Measurements from ENCODE around the gene PTPN9. TPM values are rescaled to one million over a fixed set of nuclear protein-coding genes. Genes with fewer than 3 reads are reported as not detected.

Gene PTPN9
- 33.5 TPM for polyA plus RNA-seq (2013, experiment 1 of 2)
- polyA plus RNA-seq (2013, experiment 2 of 2), result 30.8 TPM

- Histone ChIP-seq H3K4me1 (ENCODE audit: control insufficient read depth, insufficient read depth, low read length, poor library complexity, severe bottlenecking) (peaks cover 3% of the 10 kb centered on the region), H3K9me3 (ENCODE audit: control insufficient read depth, low read length) (no peaks in the 10 kb centered on the region), H3K36me3 (ENCODE audit: control insufficient read depth, insufficient read depth, low read length) (peaks cover 15% of the 10 kb centered on the region), H3K27ac (ENCODE audit: low read depth, low read length, severe bottlenecking) (peak within 1 kb of the TSS; percentile 87), H3K4me3 (ENCODE audit: extremely low read depth, insufficient read depth, low read length, poor library complexity, severe bottlenecking) (peak within 1 kb of the TSS; percentile 77)
- 2 to 3% methylated on average over 31 to 47 of the region's 78 CpGs for WGBS, 2 experiments (ENCODE audit: insufficient coverage in 2 of 2)
Observed at GRCh38 chr15:75578948-75579920, at the start of gene PTPN9. Gene PTPN9 (minus strand): TSS chr15:75579315. CDS start chr15:75578776, 539 bp downstream.

- Histone ChIP-seq H3K36me3 (ENCODE audit: control insufficient read depth, insufficient read depth, low read length) (no peaks in the 10 kb centered on the region), H3K9me3 (ENCODE audit: control insufficient read depth, low read length) (no peaks in the 10 kb centered on the region), H3K27ac (ENCODE audit: low read depth, low read length, severe bottlenecking) (peak within 1 kb of the TSS; percentile 93), H3K4me1 (ENCODE audit: control insufficient read depth, insufficient read depth, low read length, poor library complexity, severe bottlenecking) (peaks cover 4% of the 10 kb centered on the region), H3K4me3 (ENCODE audit: extremely low read depth, insufficient read depth, low read length, poor library complexity, severe bottlenecking) (peak within 1 kb of the TSS; percentile 73)
- WGBS, 2 experiments (ENCODE audit: insufficient coverage in 2 of 2), result 5 to 6% methylated on average over 23 to 45 of the region's 47 CpGs
Observed at GRCh38 chr15:75625542-75626347, 46.6 kb upstream of the PTPN9 start, which contains the start of gene SNUPN. Gene SNUPN (minus strand): TSS chr15:75625725. CDS start chr15:75621051, 4,674 bp downstream.

GRCh38 chr15:75622505-75622904 is 43.4 kb upstream of the PTPN9 start:
- peaks cover 5% of the 10 kb centered on the region for H3K4me1 ChIP-seq (ENCODE audit: control insufficient read depth, insufficient read depth, low read length, poor library complexity, severe bottlenecking)
- WGBS, 2 experiments (ENCODE audit: insufficient coverage in 2 of 2), result 75 to 100% methylated on average over 2 of the region's 2 CpGs
- H3K27ac ChIP-seq (ENCODE audit: low read depth, low read length, severe bottlenecking), result no peak overlapping the region
- no peak overlapping the region for H3K4me3 ChIP-seq (ENCODE audit: extremely low read depth, insufficient read depth, low read length, poor library complexity, severe bottlenecking)
- no peaks in the 10 kb centered on the region for H3K9me3 ChIP-seq (ENCODE audit: control insufficient read depth, low read length)
- peaks cover 29% of the 10 kb centered on the region for H3K36me3 ChIP-seq (ENCODE audit: control insufficient read depth, insufficient read depth, low read length)

- H3K27ac ChIP-seq (ENCODE audit: low read depth, low read length, severe bottlenecking), result peak overlapping the region; percentile 43
- no peaks in the 10 kb centered on the region for H3K9me3 ChIP-seq (ENCODE audit: control insufficient read depth, low read length)
- H3K4me3 ChIP-seq (ENCODE audit: extremely low read depth, insufficient read depth, low read length, poor library complexity, severe bottlenecking), result no peak overlapping the region
- WGBS, 2 experiments (ENCODE audit: insufficient coverage in 2 of 2), result 90 to 91% methylated on average over 5 to 6 of the region's 7 CpGs
- peaks cover 45% of the 10 kb centered on the region for H3K36me3 ChIP-seq (ENCODE audit: control insufficient read depth, insufficient read depth, low read length)
- peaks cover 5% of the 10 kb centered on the region for H3K4me1 ChIP-seq (ENCODE audit: control insufficient read depth, insufficient read depth, low read length, poor library complexity, severe bottlenecking)
Observed at GRCh38 chr15:75620841-75621391, 41.8 kb upstream of the PTPN9 start.

- no peaks in the 10 kb centered on the region for H3K9me3 ChIP-seq (ENCODE audit: control insufficient read depth, low read length)
- 100% methylated on average over 2 of the region's 4 CpGs; no CpG with 5 or more reads in 1 of the 2 experiments for WGBS, 2 experiments (ENCODE audit: insufficient coverage in 2 of 2)
- peak overlapping the region; percentile 43 for H3K27ac ChIP-seq (ENCODE audit: low read depth, low read length, severe bottlenecking)
- peaks cover 49% of the 10 kb centered on the region for H3K36me3 ChIP-seq (ENCODE audit: control insufficient read depth, insufficient read depth, low read length)
- peaks cover 5% of the 10 kb centered on the region for H3K4me1 ChIP-seq (ENCODE audit: control insufficient read depth, insufficient read depth, low read length, poor library complexity, severe bottlenecking)
- no peak overlapping the region for H3K4me3 ChIP-seq (ENCODE audit: extremely low read depth, insufficient read depth, low read length, poor library complexity, severe bottlenecking)
Observed at GRCh38 chr15:75620058-75620820, 41.1 kb upstream of the PTPN9 start.

- no peak overlapping the region for H3K4me3 ChIP-seq (ENCODE audit: extremely low read depth, insufficient read depth, low read length, poor library complexity, severe bottlenecking)
- H3K36me3 ChIP-seq (ENCODE audit: control insufficient read depth, insufficient read depth, low read length), result peaks cover 68% of the 10 kb centered on the region
Observed at GRCh38 chr15:75616766-75617165, 37.7 kb upstream of the PTPN9 start.

GRCh38 chr15:75606711-75607699 is 27.9 kb upstream of the PTPN9 start:
- 82 to 100% methylated on average over 3 to 5 of the region's 6 CpGs for WGBS, 2 experiments (ENCODE audit: insufficient coverage in 2 of 2)
- H3K4me3 ChIP-seq (ENCODE audit: extremely low read depth, insufficient read depth, low read length, poor library complexity, severe bottlenecking), result no peak overlapping the region
- H3K9me3 ChIP-seq (ENCODE audit: control insufficient read depth, low read length), result no peaks in the 10 kb centered on the region
- no peak overlapping the region for H3K27ac ChIP-seq (ENCODE audit: low read depth, low read length, severe bottlenecking)
- H3K4me1 ChIP-seq (ENCODE audit: control insufficient read depth, insufficient read depth, low read length, poor library complexity, severe bottlenecking), result no peaks in the 10 kb centered on the region
- peaks cover 61% of the 10 kb centered on the region for H3K36me3 ChIP-seq (ENCODE audit: control insufficient read depth, insufficient read depth, low read length)

More at GRCh38 chr15:75616766-75617165, 37.7 kb upstream of the PTPN9 start:
- Histone ChIP-seq H3K27ac (ENCODE audit: low read depth, low read length, severe bottlenecking) (no peak overlapping the region), H3K4me1 (ENCODE audit: control insufficient read depth, insufficient read depth, low read length, poor library complexity, severe bottlenecking) (peaks cover 5% of the 10 kb centered on the region), H3K9me3 (ENCODE audit: control insufficient read depth, low read length) (no peaks in the 10 kb centered on the region)

- no peaks in the 10 kb centered on the region for H3K9me3 ChIP-seq (ENCODE audit: control insufficient read depth, low read length)
- no peak overlapping the region for H3K27ac ChIP-seq (ENCODE audit: low read depth, low read length, severe bottlenecking)
- H3K4me3 ChIP-seq (ENCODE audit: extremely low read depth, insufficient read depth, low read length, poor library complexity, severe bottlenecking), result no peak overlapping the region
- WGBS, 2 experiments (ENCODE audit: insufficient coverage in 2 of 2), result 95 to 100% methylated on average over 6 of the region's 8 CpGs
- peaks cover 57% of the 10 kb centered on the region for H3K36me3 ChIP-seq (ENCODE audit: control insufficient read depth, insufficient read depth, low read length)
- H3K4me1 ChIP-seq (ENCODE audit: control insufficient read depth, insufficient read depth, low read length, poor library complexity, severe bottlenecking), result no peaks in the 10 kb centered on the region
Observed at GRCh38 chr15:75606026-75606425, 26.9 kb upstream of the PTPN9 start.

GRCh38 chr15:75599401-75599800 is 20.3 kb upstream of the PTPN9 start:
- Histone ChIP-seq H3K36me3 (ENCODE audit: control insufficient read depth, insufficient read depth, low read length) (peaks cover 52% of the 10 kb centered on the region), H3K4me1 (ENCODE audit: control insufficient read depth, insufficient read depth, low read length, poor library complexity, severe bottlenecking) (no peaks in the 10 kb centered on the region), H3K4me3 (ENCODE audit: extremely low read depth, insufficient read depth, low read length, poor library complexity, severe bottlenecking) (no peak overlapping the region), H3K9me3 (ENCODE audit: control insufficient read depth, low read length) (no peaks in the 10 kb centered on the region), H3K27ac (ENCODE audit: low read depth, low read length, severe bottlenecking) (peak overlapping the region; percentile 10)
- WGBS, 2 experiments (ENCODE audit: insufficient coverage in 2 of 2), result 88 to 91% methylated on average over 1 of the region's 2 CpGs
